Measurements from ENCODE around the gene FLVCR2.

DNA sequence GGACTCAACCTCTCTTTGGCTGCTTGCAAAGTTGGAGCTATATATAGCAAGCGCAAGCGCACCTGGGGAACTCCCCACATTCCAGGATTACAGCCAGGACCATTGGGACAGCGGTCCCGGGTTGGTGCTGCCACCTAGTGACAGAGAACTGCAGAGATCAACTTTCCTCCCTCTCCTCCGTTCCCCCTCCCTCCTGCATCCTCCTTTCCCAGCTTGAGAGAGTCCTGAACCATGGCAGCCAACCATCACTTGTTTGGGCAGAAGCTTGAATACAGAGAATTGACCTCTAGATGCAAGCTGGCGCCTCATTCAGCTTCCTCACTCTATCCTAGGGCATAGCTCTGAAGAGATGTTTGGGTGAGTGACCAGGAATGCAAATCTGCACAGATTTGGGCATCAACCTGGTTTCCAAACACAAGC is 17.4 kb upstream of the FLVCR2 start:
- TF ChIP-seq, protein P1, sequence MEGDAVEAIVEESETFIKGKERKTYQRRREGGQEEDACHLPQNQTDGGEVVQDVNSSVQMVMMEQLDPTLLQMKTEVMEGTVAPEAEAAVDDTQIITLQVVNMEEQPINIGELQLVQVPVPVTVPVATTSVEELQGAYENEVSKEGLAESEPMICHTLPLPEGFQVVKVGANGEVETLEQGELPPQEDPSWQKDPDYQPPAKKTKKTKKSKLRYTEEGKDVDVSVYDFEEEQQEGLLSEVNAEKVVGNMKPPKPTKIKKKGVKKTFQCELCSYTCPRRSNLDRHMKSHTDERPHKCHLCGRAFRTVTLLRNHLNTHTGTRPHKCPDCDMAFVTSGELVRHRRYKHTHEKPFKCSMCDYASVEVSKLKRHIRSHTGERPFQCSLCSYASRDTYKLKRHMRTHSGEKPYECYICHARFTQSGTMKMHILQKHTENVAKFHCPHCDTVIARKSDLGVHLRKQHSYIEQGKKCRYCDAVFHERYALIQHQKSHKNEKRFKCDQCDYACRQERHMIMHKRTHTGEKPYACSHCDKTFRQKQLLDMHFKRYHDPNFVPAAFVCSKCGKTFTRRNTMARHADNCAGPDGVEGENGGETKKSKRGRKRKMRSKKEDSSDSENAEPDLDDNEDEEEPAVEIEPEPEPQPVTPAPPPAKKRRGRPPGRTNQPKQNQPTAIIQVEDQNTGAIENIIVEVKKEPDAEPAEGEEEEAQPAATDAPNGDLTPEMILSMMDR (IDR thresholded peaks at IDR 0.05): no peak
- TF ChIP-seq POLR2A (IDR thresholded peaks at IDR 0.05): no peak

Measured in lower leg skin (tissue), 3 donors.